H1 (cell line): ENCODE data around the gene TOGARAM1. TPM values are rescaled to one million over a fixed set of nuclear protein-coding genes. Genes with fewer than 3 reads are reported as not detected.

Experiments
- CTCF ChIA-PET: fragments of 300-600 bp; sonication (Branson Sonifier 250); formaldehyde crosslinking; loops from one replicate; lab custom pipeline; 2021; ENCODE audit not compliant: partially characterized antibody; lab: Charles Lee
- POLR2A ChIA-PET: fragments of 300-600 bp; sonication (Branson Sonifier 250); formaldehyde crosslinking; loops from one replicate; lab custom pipeline; 2021; ENCODE audit warnings: inconsistent platforms; ENCODE audit not compliant: partially characterized antibody; lab: Charles Lee
- DNase-seq, 2 experiments: peaks; one replicate each; pipeline versions ENCODE4 v3.0.0 to v3.0.0-alpha.2; 2010 to 2022; ENCODE audit warnings: low spot score in 2 of 2, low read depth in 1 of 2, mixed read lengths in 1 of 2
- FAIRE-seq: peaks from 2 replicates; lab custom pipeline; 2011; peaks lifted over from hg19 to GRCh38; lab: Jason Lieb, UNC
- H2AFZ ChIP-seq: 2 replicates; pipeline ENCODE4 v1.8.1; 2012; ENCODE audit warnings: low read length, inconsistent platforms
- H2AK5ac ChIP-seq: 2 replicates; pipeline ENCODE4 v1.6.1; 2013; ENCODE audit warnings: low read depth, low read length
- H2BK120ac ChIP-seq: replicated peaks from 2 replicates; pipeline ENCODE3; 2013; ENCODE audit warnings: low read depth, low read length, inconsistent platforms
- H2BK12ac ChIP-seq: 2 replicates; pipeline ENCODE4 v1.6.1; 2013; ENCODE audit warnings: low read depth, low read length
- H2BK15ac ChIP-seq: 2 replicates; pipeline ENCODE4 v1.6.1; 2013; ENCODE audit warnings: low read length
- H2BK20ac ChIP-seq: 2 replicates; pipeline ENCODE4 v1.6.1; 2013; ENCODE audit warnings: low read length
- H2BK5ac ChIP-seq: 2 replicates; pipeline ENCODE4 v1.6.1; 2013; ENCODE audit warnings: low read depth, low read length
- H3K14ac ChIP-seq: 2 replicates; pipeline ENCODE4 v1.6.1; 2013; ENCODE audit warnings: inconsistent platforms; ENCODE audit not compliant: insufficient read length
- H3K18ac ChIP-seq: 2 replicates; pipeline ENCODE4 v1.6.1; 2013; ENCODE audit warnings: low read length; ENCODE audit errors: extremely low read depth
- H3K23ac ChIP-seq: 2 replicates; pipeline ENCODE4 v1.6.1; 2013; ENCODE audit warnings: inconsistent platforms; ENCODE audit not compliant: insufficient read length
- H3K23me2 ChIP-seq: 2 replicates; pipeline ENCODE4 v1.6.1; 2013; ENCODE audit warnings: low read depth, low read length
- H3K27ac ChIP-seq: 2 replicates; pipeline ENCODE4 v1.6.1; 2011; ENCODE audit warnings: low read depth, low read length, inconsistent platforms
- H3K27me3 ChIP-seq, 4 experiments: replicated peaks in 1 of 4; 1 replicate in 1 of 4; 2 replicates in 3 of 4; pipeline versions ENCODE4 v1.6.1 to v1.8.1; 2011 to 2013; ENCODE audit warnings: low read length in 3 of 4, mild to moderate bottlenecking in 3 of 4, inconsistent platforms in 2 of 4, mixed read lengths in 2 of 4, moderate library complexity in 1 of 4; ENCODE audit not compliant: control insufficient read depth in 3 of 4, insufficient read depth in 3 of 4; ENCODE audit errors: extremely low read depth in 1 of 4
- H3K36me3 ChIP-seq, 4 experiments: 2 replicates each; pipeline versions ENCODE4 v1.6.1 to v1.8.1; 2011 to 2013; ENCODE audit warnings: mild to moderate bottlenecking in 4 of 4, low read length in 3 of 4, moderate library complexity in 2 of 4, control low read depth in 1 of 4, inconsistent platforms in 1 of 4; ENCODE audit not compliant: insufficient read depth in 4 of 4, control insufficient read depth in 2 of 4
- H3K4ac ChIP-seq: replicated peaks from 2 replicates; pipeline ENCODE3; 2013; ENCODE audit warnings: low read length, low read depth, mixed read lengths, inconsistent platforms; ENCODE audit not compliant: insufficient read length
- H3K4me1 ChIP-seq, 4 experiments: replicated peaks in 1 of 4; 1 replicate in 1 of 4; 2 replicates in 3 of 4; pipeline versions ENCODE4 v1.6.1 to v1.8.1; 2011 to 2013; ENCODE audit warnings: low read length in 3 of 4, inconsistent platforms in 2 of 4, mixed read lengths in 1 of 4; ENCODE audit not compliant: insufficient read depth in 4 of 4, control insufficient read depth in 3 of 4
- H3K4me2 ChIP-seq, 2 experiments: 2 replicates each; pipeline versions ENCODE4 v1.6.1 to v1.8.1; 2011 to 2013; ENCODE audit warnings: low read depth in 2 of 2, low read length in 2 of 2, control low read depth in 1 of 2, inconsistent platforms in 1 of 2, mild to moderate bottlenecking in 1 of 2; ENCODE audit not compliant: insufficient read depth in 1 of 2
- H3K4me3 ChIP-seq, 4 experiments: fragments of 200-600, 300-600 bp in 1 of 4; sonication (generic), shearing (Covaris generic), sonication (Bioruptor Twin) in 1 of 4; 2 replicates each; pipeline versions ENCODE4 v1.5.1 to v1.8.1; 2011 to 2016; ENCODE audit warnings: low read length in 4 of 4, low read depth in 3 of 4, control low read depth in 2 of 4, inconsistent platforms in 2 of 4, mild to moderate bottlenecking in 2 of 4, mixed read lengths in 1 of 4, moderate library complexity in 1 of 4; ENCODE audit not compliant: insufficient read depth in 2 of 4; ENCODE audit errors: extremely low read depth in 1 of 4
- H3K56ac ChIP-seq: replicated peaks from 2 replicates; pipeline ENCODE3; 2013; ENCODE audit warnings: low read depth, mild to moderate bottlenecking, mixed read lengths, low read length, inconsistent platforms; ENCODE audit not compliant: insufficient read length
- H3K79me1 ChIP-seq: 2 replicates; pipeline ENCODE4 v1.6.1; 2013; ENCODE audit warnings: low read depth, low read length, control low read depth
- H3K79me2 ChIP-seq, 2 experiments: 2 replicates each; pipeline versions ENCODE4 v1.6.1 to v1.8.1; 2012 to 2013; ENCODE audit warnings: low read length in 2 of 2, mild to moderate bottlenecking in 2 of 2, inconsistent platforms in 1 of 2; ENCODE audit not compliant: insufficient read depth in 2 of 2, control insufficient read depth in 1 of 2
- H3K9ac ChIP-seq, 4 experiments: replicated peaks in 1 of 4; 1 replicate in 1 of 4; 2 replicates in 3 of 4; pipeline versions ENCODE4 v1.6.1 to v1.8.1; 2011 to 2013; ENCODE audit warnings: low read depth in 3 of 4, low read length in 3 of 4, control low read depth in 2 of 4, mild to moderate bottlenecking in 2 of 4, moderate library complexity in 2 of 4, inconsistent platforms in 1 of 4; ENCODE audit errors: extremely low read depth in 1 of 4
- H3K9me3 ChIP-seq, 2 experiments: 2 replicates each; pipeline versions ENCODE4 v1.6.1 to v1.8.1; 2012 to 2013; ENCODE audit warnings: mild to moderate bottlenecking in 2 of 2, moderate library complexity in 2 of 2, control low read depth in 1 of 2, inconsistent platforms in 1 of 2, low read depth in 1 of 2, low read length in 1 of 2, mixed read lengths in 1 of 2; ENCODE audit not compliant: insufficient read depth in 2 of 2
- H4K20me1 ChIP-seq, 2 experiments: replicated peaks in 1 of 2; 2 replicates each; pipeline versions ENCODE3 to v1.8.1; 2011 to 2013; ENCODE audit warnings: inconsistent platforms in 2 of 2, low read length in 2 of 2, mild to moderate bottlenecking in 1 of 2; ENCODE audit not compliant: insufficient read depth in 2 of 2, control insufficient read depth in 1 of 2
- H4K5ac ChIP-seq: 2 replicates; pipeline ENCODE4 v1.6.1; 2013; ENCODE audit warnings: low read length, low read depth, mixed read lengths, inconsistent platforms; ENCODE audit not compliant: insufficient read length
- H4K8ac ChIP-seq: 2 replicates; pipeline ENCODE4 v1.8.0; 2013; ENCODE audit warnings: mild to moderate bottlenecking, moderate library complexity, low read length, inconsistent platforms; ENCODE audit not compliant: insufficient read depth; ENCODE audit errors: extremely low read depth
- H4K91ac ChIP-seq: replicated peaks from 2 replicates; pipeline ENCODE3; 2013; ENCODE audit warnings: low read length, mixed read lengths, inconsistent platforms; ENCODE audit not compliant: insufficient read length
- BRCA1 ChIP-seq: IDR thresholded peaks from 2 replicates; pipeline ENCODE4 v1.6.1; 2012; ENCODE audit warnings: low read depth, low read length, improper control_type of control experiment
- CHD1 ChIP-seq: IDR thresholded peaks from 2 replicates; pipeline ENCODE4 v1.6.1; 2012; ENCODE audit warnings: low read depth, low read length, improper control_type of control experiment
- PHF8 ChIP-seq: fragments of 200-600 bp; sonication (generic); conservative IDR thresholded peaks from 2 replicates; pipeline ENCODE4 v1.7.1; 2012; ENCODE audit warnings: low read depth, mild to moderate bottlenecking, inconsistent platforms, low read length, moderate library complexity
- POLR2A ChIP-seq, 2 experiments: IDR thresholded peaks; 1 replicate in 1 of 2; 2 replicates in 1 of 2; pipeline ENCODE4 v1.6.1; 2011; ENCODE audit warnings: low read depth in 2 of 2, low read length in 2 of 2, mild to moderate bottlenecking in 2 of 2; ENCODE audit errors: control extremely low read depth in 1 of 2
- POLR2AphosphoS5 ChIP-seq: IDR thresholded peaks from 2 replicates; pipeline ENCODE4 v1.6.1; 2011; ENCODE audit warnings: low read depth, low read length
- SRF ChIP-seq: IDR thresholded peaks from 2 replicates; pipeline ENCODE4 v1.6.1; 2011; ENCODE audit warnings: mild to moderate bottlenecking, low read depth, low read length, moderate library complexity
- YY1 ChIP-seq: IDR thresholded peaks from 2 replicates; pipeline ENCODE4 v1.6.1; 2011; ENCODE audit warnings: low read depth, mild to moderate bottlenecking, low read length
- WGBS, 2 experiments: shearing (Covaris generic) in 1 of 2; methylation state at CpG; one replicate each; pipeline versions ENCODE4 v1.1.6 to v1.1.7; 2013 to 2015; ENCODE audit warnings: low lambda C conversion rate in 2 of 2, mixed read lengths in 2 of 2, inconsistent platforms in 1 of 2, low coverage in 1 of 2, missing lambda C conversion rate in 1 of 2; ENCODE audit not compliant: insufficient replicate concordance in 2 of 2, insufficient coverage in 1 of 2, insufficient read length in 1 of 2; ENCODE audit errors: extremely low coverage in 1 of 2, missing lambda C conversion rate in 1 of 2; 5-methylcytosine and 5-hydroxymethylcytosine counted together
- polyA plus RNA-seq, 7 experiments: library from polyadenylated mRNA; depleted of rRNA in 3 of 7; stranded (reverse) in 5 of 7; unstranded in 2 of 7; fragments of >200 nt in 5 of 7; fragments of 200-250 nt in 2 of 7; gene quantifications; 1 replicate in 5 of 7; 2 replicates in 1 of 7; 4 replicates in 1 of 7; pipeline versions ENCODE4 v1.2.1 to v1.2.3, GENCODE V29; 2011 to 2013; ENCODE audit warnings: missing spikeins in 2 of 7, mixed read lengths in 2 of 7
- total RNA-seq: library from RNA; stranded (reverse); fragmentation: NEBNext Ultra II Directional; extraction: Animal tissue kit (Norgen Biotek cat#: 25700); gene quantifications from 2 replicates; pipeline ENCODE4 v1.2.1, GENCODE V29; 2021

The TOGARAM1 gene
- total and polyA plus RNA-seq, 2 of the 8 experiments (the other 6 are each of a cell fraction or from before 2014, with no cell fraction given), result 2.5 to 6.8 TPM

- no peak overlapping the region for H3K23ac ChIP-seq
- no peak overlapping the region for H3K4me3 ChIP-seq
- WGBS, 2 experiments, result 88% methylated on average over 3 of the region's 3 CpGs; no CpG with 5 or more reads in 1 of the 2 experiments
- no peak overlapping the region for H2BK120ac ChIP-seq
- no peak overlapping the region for H3K27ac ChIP-seq
- H2AFZ ChIP-seq, result no peak overlapping the region
- no peak overlapping the region for H4K91ac ChIP-seq
- H3K9ac ChIP-seq, result no peak overlapping the region
- TF ChIP-seq POLR2AphosphoS5, result no peak
- no peak for TF ChIP-seq CHD1
- no peak for TF ChIP-seq YY1
- TF ChIP-seq BRCA1, result no peak
- TF ChIP-seq POLR2A (IDR thresholded peaks at IDR 0.05; ENCODE audit: control extremely low read depth in 1 of 2, low read depth in 2 of 2, low read length in 2 of 2), result no peak
- TF ChIP-seq PHF8, result no peak
- TF ChIP-seq SRF, result no peak
- CTCF ChIA-PET, result interaction anchor here (1.2 kb wide), 1 partner anchor 162 kb away, joined by 3 read pairs; no protein-coding TSS in a partner anchor
- H3K79me1 ChIP-seq, result no peaks in the 10 kb centered on the region; the same call in 1 of the 2 replicates
- H2BK20ac ChIP-seq, result no peak overlapping the region
- POLR2A ChIA-PET, result no interaction called here
- peaks cover 0 to 61% of the 10 kb centered on the region in 2 experiments; a peak in 3 of 4 replicates for H3K79me2 ChIP-seq
- H2BK5ac ChIP-seq, result no peak overlapping the region
- H3K36me3 ChIP-seq, result no peaks in the 10 kb centered on the region
- no peak overlapping the region for H3K4me2 ChIP-seq
- H4K20me1 ChIP-seq, result peaks cover 0 to 5% of the 10 kb centered on the region in 2 experiments
- FAIRE-seq, result no peak
- no peak for DNase-seq
- H3K23me2 ChIP-seq, result no peaks in the 10 kb centered on the region
- H2BK12ac ChIP-seq, result no peak overlapping the region
- H3K4ac ChIP-seq, result no peak overlapping the region
- H3K9me3 ChIP-seq, result no peaks in the 10 kb centered on the region
- H2AK5ac ChIP-seq, result no peak overlapping the region
- H3K27me3 ChIP-seq, result peaks cover 0 to 1% (median 0%) of the 10 kb centered on the region in 4 experiments; a peak in 1 of 7 replicates
- H3K18ac ChIP-seq, result no peak overlapping the region
- H4K8ac ChIP-seq, result no peak overlapping the region
- no peak overlapping the region for H3K14ac ChIP-seq
- no peak overlapping the region for H4K5ac ChIP-seq
- no peak overlapping the region for H3K56ac ChIP-seq
- no peak overlapping the region for H2BK15ac ChIP-seq
- H3K4me1 ChIP-seq, result 0 out of 7 replicates have a peak, but pooled peaks cover 0 to 2% (median 0%) of the 10 kb centered on the region in 4 experiments
Observed at GRCh38 chr14:44954750-44955149, 7.2 kb upstream of the TOGARAM1 start.
